KG1 (cell line): ENCODE measurements around the gene LEP.
A peak's percentile ranks its signal among the peaks of the same experiment; 100 is the strongest.

Source experiments
- DNase-seq: peaks from one replicate; lab custom pipeline; 2025; lab: John Stamatoyannopoulos, UW

LEP gene

GRCh38 chr7:128240696-128241386 is at the start of gene LEP:
LEP (plus strand) TSS chr7:128241278; CDS start chr7:128252019, 10,741 bp downstream.
- DNase-seq: no peak

DNA sequence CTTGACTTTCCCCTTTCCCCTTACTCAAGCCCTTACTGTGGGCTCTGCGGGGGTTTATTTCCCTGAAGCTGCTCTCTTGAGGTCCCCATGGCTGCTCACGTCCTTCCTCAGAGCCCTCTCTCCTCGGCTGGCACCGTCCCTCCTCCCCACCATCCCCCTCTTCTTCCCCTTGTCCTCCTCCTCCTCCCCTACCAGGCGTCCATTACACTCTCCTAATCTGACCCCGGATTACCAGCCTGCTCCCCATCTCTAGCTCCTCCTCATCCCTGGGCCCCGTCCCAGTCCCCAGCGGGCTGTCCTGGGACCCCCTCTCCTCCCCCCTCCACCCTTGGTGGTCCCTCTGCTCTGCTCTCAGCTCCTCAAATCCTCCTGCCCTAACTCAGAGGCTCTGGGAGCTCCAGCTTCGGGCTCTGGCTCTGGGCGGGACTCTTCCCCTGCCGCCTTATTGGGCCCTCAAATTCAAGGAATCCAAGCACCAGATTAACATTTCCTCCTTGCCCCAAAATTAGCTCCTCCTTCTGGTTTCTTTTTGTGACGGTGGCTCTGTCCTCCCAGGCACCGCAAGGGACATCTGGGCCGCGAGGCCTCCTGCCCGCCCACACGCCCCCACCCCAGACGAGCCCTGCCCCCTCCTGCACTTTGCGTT is 48.5 kb upstream of the LEP start:
- DNase-seq: no peak

GRCh38 chr7:128194533-128195282 is 46.4 kb upstream of the LEP start:
- DNase-seq: no peak

DNA sequence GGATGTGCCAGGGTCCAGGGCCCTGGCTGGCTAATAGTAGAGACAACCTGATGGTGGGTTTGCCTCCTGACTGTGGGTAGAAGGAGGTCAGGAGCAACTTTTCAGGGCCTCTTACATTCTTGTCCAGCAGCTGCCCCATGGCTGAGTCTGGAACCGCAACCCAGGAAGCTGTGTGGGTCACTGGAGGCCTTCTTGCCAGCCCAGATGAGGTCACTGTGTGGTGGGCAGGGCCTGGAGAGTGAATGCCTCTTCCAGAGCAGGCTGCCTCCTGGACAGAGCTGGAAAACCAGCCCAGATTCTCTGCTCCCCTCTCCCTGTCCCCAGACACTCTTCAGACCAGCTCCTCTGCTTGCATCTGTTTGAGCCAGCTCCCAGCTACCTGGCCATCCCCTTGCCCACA is 43.5 kb upstream of the LEP start:
- no peak for DNase-seq

- no peak for DNase-seq
Measured at GRCh38 chr7:128197989-128198580, 43.0 kb upstream of the LEP start.

DNA sequence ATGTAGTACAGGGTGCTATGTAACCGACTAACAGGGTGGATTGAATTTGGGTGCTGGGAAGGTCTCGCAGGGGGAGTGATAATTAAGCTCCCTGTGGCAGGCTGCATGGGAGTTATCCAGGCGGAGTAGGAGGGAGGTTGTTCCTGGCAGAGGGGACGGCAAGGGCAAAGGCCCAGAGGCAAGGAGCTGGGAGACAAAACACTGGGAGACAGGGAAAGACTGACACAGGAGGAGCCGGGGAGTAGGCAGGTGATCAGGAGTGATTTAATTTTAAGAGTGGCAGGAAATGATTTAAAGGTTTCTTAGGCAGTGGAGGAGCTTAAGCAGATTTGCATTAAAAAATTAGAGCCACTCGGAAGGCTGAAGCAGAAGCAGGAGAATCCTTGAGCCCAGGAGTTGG is 40.7 kb upstream of the LEP start:
- DNase-seq: no peak

- no peak for DNase-seq
Measured at GRCh38 chr7:128201067-128201689, 39.9 kb upstream of the LEP start.

DNA sequence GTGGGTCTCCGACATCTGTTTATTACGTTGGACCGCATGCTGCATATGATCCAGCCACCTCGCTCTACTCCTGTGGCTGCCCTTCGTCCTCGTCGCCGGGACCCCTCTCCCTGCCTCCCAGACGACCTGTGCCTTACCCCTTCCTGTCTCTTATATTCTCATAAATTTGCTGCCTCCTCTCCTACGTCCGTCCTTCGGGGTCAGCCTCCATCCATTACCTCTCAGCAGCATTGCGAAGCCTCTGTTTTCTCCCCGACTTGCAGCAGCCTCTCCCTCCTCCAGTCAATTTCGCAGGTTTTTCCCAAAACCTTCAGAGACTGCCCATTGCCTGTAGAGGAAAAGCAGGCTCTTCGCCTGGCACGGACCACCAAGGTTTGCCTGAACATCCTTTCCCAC is 39.4 kb upstream of the LEP start:
- no peak for DNase-seq

- DNase-seq: no peak
Measured at GRCh38 chr7:128202287-128202957, 38.7 kb upstream of the LEP start.

DNA sequence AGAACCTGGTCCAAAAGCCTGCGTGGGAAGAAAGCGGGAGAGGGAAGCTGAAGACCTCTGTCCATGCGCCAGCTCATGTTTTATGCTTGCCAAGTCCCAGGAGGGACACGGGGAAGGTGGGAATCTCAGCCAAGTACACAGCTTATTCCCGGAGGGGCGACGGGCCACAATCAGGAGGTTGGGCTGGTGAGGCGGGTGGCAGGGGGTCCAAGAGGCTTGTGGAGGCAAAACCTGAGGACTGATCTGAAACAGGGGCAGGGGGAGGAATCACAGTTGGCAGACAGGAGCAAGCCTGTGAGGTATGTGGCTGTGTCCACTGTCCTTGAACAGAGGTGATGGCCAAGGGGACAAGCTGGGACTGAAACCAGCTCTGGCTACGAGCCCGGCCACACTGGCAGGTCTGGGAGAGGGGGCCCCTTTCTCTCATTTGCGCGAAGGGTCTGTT is 38.0 kb upstream of the LEP start:
- no peak for DNase-seq

DNA sequence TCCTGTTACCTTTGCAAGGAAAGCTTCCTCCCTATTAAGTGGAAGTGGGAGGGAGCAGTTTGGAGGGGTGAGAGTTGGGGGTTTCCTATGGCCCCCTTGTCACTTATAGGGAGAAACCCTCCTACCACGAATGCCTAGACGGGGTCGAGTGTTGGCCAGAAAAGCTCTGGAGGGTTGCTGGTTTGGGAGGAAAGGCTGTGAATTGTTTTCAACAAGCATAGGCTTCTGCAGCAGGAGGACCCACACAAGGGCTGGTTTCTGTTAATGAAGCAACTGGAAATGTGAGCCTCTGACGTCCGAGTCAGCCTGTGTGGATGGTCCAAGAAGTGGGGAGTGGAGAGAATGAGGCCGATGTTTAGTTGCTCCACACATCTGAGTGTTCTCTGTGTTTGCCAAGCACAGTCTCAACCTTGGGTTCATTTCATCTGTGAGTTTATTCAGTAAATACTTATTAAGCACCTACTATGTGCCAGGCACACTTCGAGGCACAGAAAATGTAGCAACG is 37.3 kb upstream of the LEP start:
- DNase-seq: no peak

DNA sequence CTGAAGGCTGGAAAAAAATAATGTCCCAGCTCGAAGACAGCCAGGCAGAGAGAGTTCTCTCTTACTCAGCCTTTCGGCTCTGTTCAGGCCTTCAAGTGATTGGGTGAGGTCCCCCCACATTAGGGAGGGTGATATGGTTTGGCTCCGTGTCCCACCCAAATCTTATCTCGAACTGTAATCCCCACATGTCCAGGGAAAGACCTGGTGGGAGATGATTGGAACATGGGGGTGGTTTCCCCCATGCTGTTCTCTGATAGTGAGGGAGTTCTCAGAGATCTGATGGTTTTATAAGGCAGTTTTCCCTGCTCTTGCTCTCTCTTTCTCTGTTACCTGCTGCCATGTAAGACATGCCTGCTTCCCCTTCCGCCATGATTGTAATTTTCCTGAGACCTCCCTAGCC is 36.6 kb upstream of the LEP start:
- DNase-seq: no peak

- DNase-seq: no peak
Measured at GRCh38 chr7:128205068-128205467, 36.0 kb upstream of the LEP start.

DNA sequence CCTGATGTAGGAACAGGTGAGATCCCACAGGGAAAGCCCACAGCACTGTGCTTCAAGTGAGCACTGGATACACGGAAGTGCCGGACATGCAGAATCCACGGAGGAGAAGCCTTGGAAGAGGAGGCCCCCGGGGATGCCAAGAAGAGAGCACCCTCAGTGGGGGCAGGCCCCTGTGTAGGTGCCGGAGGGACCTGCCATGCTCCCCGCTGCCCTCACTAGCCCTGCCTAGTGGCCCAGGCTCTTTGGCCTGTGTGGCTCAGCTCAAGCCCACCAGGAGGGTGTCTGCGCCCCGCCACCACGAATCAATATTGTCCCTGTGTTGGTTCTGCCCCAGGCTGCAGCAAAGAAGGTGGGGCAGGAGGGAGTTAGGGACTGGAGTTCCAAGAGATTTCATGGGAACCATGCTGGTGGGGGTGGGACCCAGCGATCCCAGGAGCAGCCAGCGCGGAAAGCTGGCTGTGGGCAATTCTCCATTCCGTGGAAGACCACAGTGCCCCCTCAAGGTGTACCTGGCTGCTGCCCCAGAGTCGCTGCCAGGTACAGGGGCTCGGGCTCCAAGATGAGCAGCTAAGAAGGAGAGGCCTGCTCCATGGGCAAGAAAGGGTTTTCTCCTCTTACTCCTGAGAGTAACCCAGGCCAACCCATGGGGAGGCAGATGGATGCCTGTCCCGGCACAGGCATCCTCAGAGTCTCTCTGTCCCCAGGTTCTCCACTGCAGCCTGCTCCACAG is 34.9 kb upstream of the LEP start:
- DNase-seq: no peak

GRCh38 chr7:128206747-128207500 is 34.2 kb upstream of the LEP start:
- DNase-seq: no peak

DNA sequence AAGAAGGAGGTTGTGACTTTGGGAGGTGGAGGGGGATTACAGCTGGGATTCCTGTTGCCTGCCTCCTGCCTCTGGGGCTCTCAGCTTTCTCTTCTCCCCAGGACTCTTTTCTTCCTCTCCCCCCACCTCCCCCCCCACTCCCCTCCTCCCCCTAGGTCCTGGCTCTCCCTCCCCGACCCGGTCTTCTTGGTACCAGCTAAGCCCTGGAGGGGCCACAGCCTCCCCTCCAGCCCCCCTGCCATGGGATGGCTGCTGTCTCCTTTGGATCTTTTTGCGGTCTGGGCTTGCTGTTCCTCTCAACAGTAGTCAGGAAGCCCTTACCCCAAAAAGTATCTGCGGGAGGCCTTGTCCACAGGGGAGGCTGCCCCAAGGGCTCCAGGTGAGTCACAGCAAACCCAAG is 33.5 kb upstream of the LEP start:
- no peak for DNase-seq

DNA sequence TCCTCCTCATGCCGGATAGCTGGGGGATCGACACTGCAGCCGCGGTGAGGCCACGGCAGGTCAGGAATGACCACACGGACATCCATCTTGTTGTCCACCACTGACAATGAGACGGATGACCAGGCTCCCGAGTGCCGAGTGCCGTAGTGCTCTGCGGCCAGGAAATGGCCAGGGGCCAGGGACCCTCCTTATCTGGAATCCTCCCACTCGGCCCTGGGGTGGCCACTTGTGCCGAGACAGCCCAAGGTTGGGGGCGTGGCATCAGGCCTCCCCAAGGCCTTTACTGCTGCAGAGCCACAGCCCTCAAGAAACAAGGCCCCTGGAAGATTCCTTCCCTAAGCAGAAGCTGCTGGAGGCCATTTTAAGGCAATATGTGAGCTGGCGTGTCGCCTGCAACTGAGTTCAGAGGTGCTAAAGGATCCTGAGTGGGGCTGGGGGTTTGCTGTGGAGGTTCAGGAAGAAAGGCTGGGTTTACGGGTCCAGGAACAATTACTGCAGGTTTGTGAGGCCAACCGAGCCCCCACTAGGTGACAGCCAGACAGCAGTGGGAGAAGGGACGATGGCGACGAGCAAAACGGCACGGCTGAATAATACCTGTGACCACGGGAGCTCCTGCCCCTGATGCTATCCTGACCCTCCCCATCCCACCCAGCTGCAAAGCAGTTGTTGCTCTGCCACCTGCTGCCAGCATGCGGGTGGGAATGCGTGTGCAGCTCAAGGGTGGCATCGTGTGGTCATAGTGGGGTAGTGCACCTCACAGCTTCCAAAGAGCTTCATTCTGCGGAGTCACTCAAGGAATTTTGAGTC is 31.6 kb upstream of the LEP start:
- peak; percentile 10 for DNase-seq

DNA sequence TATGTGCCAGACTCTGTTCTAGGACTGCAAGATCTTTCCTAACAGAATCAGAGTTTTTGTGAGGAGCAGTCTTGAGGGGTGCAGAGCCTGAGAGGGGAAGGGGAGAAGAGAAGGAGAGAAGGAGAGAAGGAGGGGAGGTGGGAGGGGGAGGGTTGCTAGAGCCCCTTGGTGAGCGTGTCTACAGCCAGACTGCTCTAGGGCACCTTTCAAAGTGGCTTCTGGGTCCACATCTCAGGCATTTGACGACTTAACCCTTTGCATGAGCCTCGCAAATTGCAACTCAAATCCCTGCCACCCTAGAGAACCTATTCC is 31.1 kb upstream of the LEP start:
- DNase-seq: no peak
